GM23338 (cell line): ENCODE measurements around the gene KCNQ1OT1. TPM values are rescaled to one million over a fixed set of nuclear protein-coding genes. Genes with fewer than 3 reads are reported as not detected.

Source experiments
- ATAC-seq: fragments of 200-7000 bp; cut with Tn5 transposase; 3 replicates; pipeline ENCODE4 v1.9.1; 2020
- DNase-seq: peaks from one replicate; pipeline ENCODE4 v3.0.0-alpha.2; 2015; ENCODE audit warnings: low spot score
- H2AFZ ChIP-seq: fragments of 200-600 bp; sonication (generic); 2 replicates; pipeline ENCODE4 v1.8.0; 2016; ENCODE audit warnings: antibody characterized with exemption, mild to moderate bottlenecking, moderate library complexity
- H3F3A ChIP-seq: fragments of 200-600 bp; sonication (generic); replicated peaks from 2 replicates; pipeline ENCODE4 v1.8.0; 2017; ENCODE audit warnings: antibody characterized with exemption, mixed run types, low read depth
- H3K27ac ChIP-seq: fragments of 200-600 bp; sonication (generic); 2 replicates; pipeline ENCODE4 v1.6.1; 2016; ENCODE audit warnings: low read depth
- H3K27me3 ChIP-seq: fragments of 200-600 bp; sonication (generic); 2 replicates; pipeline ENCODE4 v1.8.0; 2016; ENCODE audit warnings: mild to moderate bottlenecking, mixed run types, moderate library complexity; ENCODE audit not compliant: insufficient read depth
- H3K36me3 ChIP-seq: fragments of 200-600 bp; sonication (generic); 2 replicates; pipeline ENCODE4 v1.8.0; 2016; ENCODE audit warnings: mild to moderate bottlenecking; ENCODE audit not compliant: insufficient read depth
- H3K4me1 ChIP-seq: fragments of 200-600 bp; sonication (generic); 2 replicates; pipeline ENCODE4 v1.8.0; 2016; ENCODE audit warnings: mild to moderate bottlenecking, moderate library complexity; ENCODE audit not compliant: insufficient read depth
- H3K4me2 ChIP-seq: fragments of 200-600 bp; sonication (generic); 2 replicates; pipeline ENCODE4 v1.7.1; 2017; ENCODE audit warnings: mixed run types
- H3K4me3 ChIP-seq: fragments of 200-600 bp; sonication (generic); 2 replicates; pipeline ENCODE4 v1.6.1; 2016; ENCODE audit warnings: mixed run types
- H3K79me2 ChIP-seq: fragments of 200-600 bp; sonication (generic); replicated peaks from 2 replicates; pipeline ENCODE4 v1.8.0; 2017; ENCODE audit warnings: mild to moderate bottlenecking; ENCODE audit not compliant: insufficient read depth
- H3K9me2 ChIP-seq: fragments of 200-600 bp; sonication (generic); 2 replicates; pipeline ENCODE4 v1.8.0; 2017; ENCODE audit not compliant: insufficient read depth
- H4K20me1 ChIP-seq: fragments of 200-600 bp; sonication (generic); replicated peaks from 2 replicates; pipeline ENCODE4 v1.8.0; 2017; ENCODE audit warnings: mild to moderate bottlenecking; ENCODE audit not compliant: insufficient read depth
- H3K27ac Mint-ChIP-seq: 2 replicates; pipeline ENCODE4 v1.8.0; 2020; ENCODE audit warnings: inconsistent platforms, mild to moderate bottlenecking, moderate library complexity, mixed read lengths
- H3K27me3 Mint-ChIP-seq: 3 replicates; pipeline ENCODE4 v1.8.0; 2022; ENCODE audit warnings: low read depth, mild to moderate bottlenecking, moderate library complexity, mixed read lengths, inconsistent platforms; ENCODE audit not compliant: insufficient read depth, poor library complexity
- H3K36me3 Mint-ChIP-seq: 3 replicates; pipeline ENCODE4 v1.8.0; 2021; ENCODE audit warnings: low read depth, mild to moderate bottlenecking, inconsistent platforms, moderate library complexity, mixed read lengths
- H3K4me1 Mint-ChIP-seq: 3 replicates; pipeline ENCODE4 v1.8.0; 2020; ENCODE audit warnings: mild to moderate bottlenecking, inconsistent platforms, mixed read lengths
- H3K4me3 Mint-ChIP-seq: 3 replicates; pipeline ENCODE4 v1.8.0; 2021; ENCODE audit warnings: moderate library complexity, mild to moderate bottlenecking, inconsistent platforms, mixed read lengths
- H3K9me3 Mint-ChIP-seq: 3 replicates; pipeline ENCODE4 v1.8.0; 2020; ENCODE audit warnings: moderate library complexity, mild to moderate bottlenecking, inconsistent platforms, mixed read lengths
- CREB1 ChIP-seq: fragments of 250-450 bp; sonication (Bioruptor Pico); IDR thresholded peaks from 2 replicates; pipeline ENCODE4 v1.5.0; 2020; ENCODE audit warnings: low read depth, mild to moderate bottlenecking, moderate library complexity
- ETS1 ChIP-seq: IDR thresholded peaks from 2 replicates; pipeline ENCODE4 v1.6.1; 2016; ENCODE audit warnings: antibody characterized with exemption
- EZH2 ChIP-seq: fragments of 200-600 bp; sonication (generic); IDR thresholded peaks from one replicate; pipeline ENCODE4 v1.8.0; 2017; ENCODE audit warnings: antibody characterized with exemption, mild to moderate bottlenecking, low read depth; ENCODE audit not compliant: unreplicated experiment
- EZH2phosphoT487 ChIP-seq: fragments of 200-600 bp; sonication (generic); IDR thresholded peaks from one replicate; pipeline ENCODE4 v1.8.1; 2018; ENCODE audit warnings: antibody characterized with exemption; ENCODE audit not compliant: unreplicated experiment
- JUNB ChIP-seq: IDR thresholded peaks from one replicate; pipeline ENCODE4 v1.6.1; 2016; ENCODE audit warnings: antibody characterized with exemption; ENCODE audit not compliant: unreplicated experiment
- NANOG ChIP-seq: IDR thresholded peaks from 2 replicates; pipeline ENCODE4 v1.6.1; 2016; ENCODE audit warnings: antibody characterized with exemption, borderline replicate concordance
- POLR2AphosphoS5 ChIP-seq: IDR thresholded peaks from 2 replicates; pipeline ENCODE4 v1.6.1; 2016; ENCODE audit warnings: antibody characterized with exemption, low read depth
- STAT1 ChIP-seq: IDR thresholded peaks from one replicate; pipeline ENCODE4 v1.6.1; 2016; ENCODE audit warnings: antibody characterized with exemption; ENCODE audit not compliant: unreplicated experiment
- ZNF114 ChIP-seq: fragments of 250-450 bp; sonication (Bioruptor Pico); IDR thresholded peaks from 2 replicates; pipeline ENCODE4 v1.5.0; 2020; ENCODE audit warnings: mild to moderate bottlenecking, moderate library complexity
- ZNF331 ChIP-seq: fragments of 250-450 bp; sonication (Bioruptor Pico); IDR thresholded peaks from 2 replicates; pipeline ENCODE4 v1.5.0; 2020; ENCODE audit warnings: low read depth, mild to moderate bottlenecking, moderate library complexity
- ZNF462 ChIP-seq: fragments of 250-450 bp; sonication (Bioruptor Pico); IDR thresholded peaks from 2 replicates; pipeline ENCODE4 v1.5.0; 2020; ENCODE audit warnings: mild to moderate bottlenecking, moderate library complexity
- polyA plus RNA-seq: library from polyadenylated mRNA; unstranded; fragments of >200 nt; fragmentation: Nextera tagmentation; extraction: Ambion mirVana; gene quantifications from 2 replicates; pipeline ENCODE4 v1.2.1, GENCODE V29; 2016
- total RNA-seq: library from RNA; depleted of rRNA; stranded (reverse); fragments of >200 nt; shearing (Covaris generic); gene quantifications from 2 replicates; pipeline ENCODE4 v1.2.3, GENCODE V29; 2014
- TF ChIP-seq, protein P1 (sequence below), 2 experiments: fragments of 200-600 bp in 1 of 2; sonication (generic) in 1 of 2; conservative IDR thresholded peaks; 2 replicates each; pipeline versions ENCODE4 v1.5.1 to v1.6.1; 2016 to 2017; ENCODE audit warnings: antibody characterized with exemption in 2 of 2, low read depth in 2 of 2, mild to moderate bottlenecking in 2 of 2, moderate library complexity in 1 of 2
- TF ChIP-seq, protein P2 (sequence below): IDR thresholded peaks from one replicate; pipeline ENCODE4 v1.6.1; 2018; ENCODE audit warnings: antibody characterized with exemption; ENCODE audit not compliant: unreplicated experiment

KCNQ1OT1 gene
- total and polyA plus RNA-seq, 2 experiments from 2014 or later, result 1.5 to 4.2 TPM

GRCh38 chr11:2647167-2647566 is 52.6 kb downstream of the KCNQ1OT1 start:
- DNase-seq (no peak), ATAC-seq (no peak)
- H3K36me3 Mint-ChIP-seq, result peaks cover 91% of the 10 kb centered on the region
- H3K4me3 ChIP-seq, result no peak overlapping the region
- H3K27me3 Mint-ChIP-seq, result peaks cover 92% of the 10 kb centered on the region
- peaks cover 100% of the 10 kb centered on the region for H3K9me3 Mint-ChIP-seq
- no peaks in the 10 kb centered on the region for H4K20me1 ChIP-seq
- no peaks in the 10 kb centered on the region for H3K79me2 ChIP-seq
- no peak overlapping the region for H3K27ac Mint-ChIP-seq
- no peaks in the 10 kb centered on the region for H3K9me2 ChIP-seq
- no peak overlapping the region for H2AFZ ChIP-seq
- no peak overlapping the region for H3K27ac ChIP-seq
- peaks cover 30% of the 10 kb centered on the region for H3K36me3 ChIP-seq
- peaks cover 100% of the 10 kb centered on the region for H3K27me3 ChIP-seq
- H3F3A ChIP-seq, result no peaks in the 10 kb centered on the region
- no peaks in the 10 kb centered on the region for H3K4me1 ChIP-seq
- H3K4me2 ChIP-seq, result no peak overlapping the region
- no peak overlapping the region for H3K4me3 Mint-ChIP-seq
- no peaks in the 10 kb centered on the region; the same call in 2 of the 3 replicates for H3K4me1 Mint-ChIP-seq
- TF ChIP-seq CREB1 (CRISPR knock-in tag), result no peak
- TF ChIP-seq, protein P1, sequence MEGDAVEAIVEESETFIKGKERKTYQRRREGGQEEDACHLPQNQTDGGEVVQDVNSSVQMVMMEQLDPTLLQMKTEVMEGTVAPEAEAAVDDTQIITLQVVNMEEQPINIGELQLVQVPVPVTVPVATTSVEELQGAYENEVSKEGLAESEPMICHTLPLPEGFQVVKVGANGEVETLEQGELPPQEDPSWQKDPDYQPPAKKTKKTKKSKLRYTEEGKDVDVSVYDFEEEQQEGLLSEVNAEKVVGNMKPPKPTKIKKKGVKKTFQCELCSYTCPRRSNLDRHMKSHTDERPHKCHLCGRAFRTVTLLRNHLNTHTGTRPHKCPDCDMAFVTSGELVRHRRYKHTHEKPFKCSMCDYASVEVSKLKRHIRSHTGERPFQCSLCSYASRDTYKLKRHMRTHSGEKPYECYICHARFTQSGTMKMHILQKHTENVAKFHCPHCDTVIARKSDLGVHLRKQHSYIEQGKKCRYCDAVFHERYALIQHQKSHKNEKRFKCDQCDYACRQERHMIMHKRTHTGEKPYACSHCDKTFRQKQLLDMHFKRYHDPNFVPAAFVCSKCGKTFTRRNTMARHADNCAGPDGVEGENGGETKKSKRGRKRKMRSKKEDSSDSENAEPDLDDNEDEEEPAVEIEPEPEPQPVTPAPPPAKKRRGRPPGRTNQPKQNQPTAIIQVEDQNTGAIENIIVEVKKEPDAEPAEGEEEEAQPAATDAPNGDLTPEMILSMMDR (conservative IDR thresholded peaks at IDR 0.05; ENCODE audit: low read depth in 2 of 2), result no peak
- no peak for TF ChIP-seq ZNF331 (CRISPR knock-in tag)
- TF ChIP-seq ETS1, result no peak
- no peak for TF ChIP-seq JUNB
- TF ChIP-seq EZH2, result no peak
- TF ChIP-seq ZNF114 (CRISPR knock-in tag), result no peak
- no peak for TF ChIP-seq POLR2AphosphoS5
- no peak for TF ChIP-seq NANOG
- no peak for TF ChIP-seq EZH2phosphoT487
- no peak for TF ChIP-seq ZNF462
- no peak for TF ChIP-seq STAT1
- TF ChIP-seq, protein P2, sequence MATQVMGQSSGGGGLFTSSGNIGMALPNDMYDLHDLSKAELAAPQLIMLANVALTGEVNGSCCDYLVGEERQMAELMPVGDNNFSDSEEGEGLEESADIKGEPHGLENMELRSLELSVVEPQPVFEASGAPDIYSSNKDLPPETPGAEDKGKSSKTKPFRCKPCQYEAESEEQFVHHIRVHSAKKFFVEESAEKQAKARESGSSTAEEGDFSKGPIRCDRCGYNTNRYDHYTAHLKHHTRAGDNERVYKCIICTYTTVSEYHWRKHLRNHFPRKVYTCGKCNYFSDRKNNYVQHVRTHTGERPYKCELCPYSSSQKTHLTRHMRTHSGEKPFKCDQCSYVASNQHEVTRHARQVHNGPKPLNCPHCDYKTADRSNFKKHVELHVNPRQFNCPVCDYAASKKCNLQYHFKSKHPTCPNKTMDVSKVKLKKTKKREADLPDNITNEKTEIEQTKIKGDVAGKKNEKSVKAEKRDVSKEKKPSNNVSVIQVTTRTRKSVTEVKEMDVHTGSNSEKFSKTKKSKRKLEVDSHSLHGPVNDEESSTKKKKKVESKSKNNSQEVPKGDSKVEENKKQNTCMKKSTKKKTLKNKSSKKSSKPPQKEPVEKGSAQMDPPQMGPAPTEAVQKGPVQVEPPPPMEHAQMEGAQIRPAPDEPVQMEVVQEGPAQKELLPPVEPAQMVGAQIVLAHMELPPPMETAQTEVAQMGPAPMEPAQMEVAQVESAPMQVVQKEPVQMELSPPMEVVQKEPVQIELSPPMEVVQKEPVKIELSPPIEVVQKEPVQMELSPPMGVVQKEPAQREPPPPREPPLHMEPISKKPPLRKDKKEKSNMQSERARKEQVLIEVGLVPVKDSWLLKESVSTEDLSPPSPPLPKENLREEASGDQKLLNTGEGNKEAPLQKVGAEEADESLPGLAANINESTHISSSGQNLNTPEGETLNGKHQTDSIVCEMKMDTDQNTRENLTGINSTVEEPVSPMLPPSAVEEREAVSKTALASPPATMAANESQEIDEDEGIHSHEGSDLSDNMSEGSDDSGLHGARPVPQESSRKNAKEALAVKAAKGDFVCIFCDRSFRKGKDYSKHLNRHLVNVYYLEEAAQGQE, result no peak
